IMR-90 (cell line): Measurements from ENCODE around the gene SUPV3L1. TPM values are rescaled to one million over a fixed set of nuclear protein-coding genes. Genes with fewer than 3 reads are reported as not detected.

Experiments used
- ATAC-seq: fragments of 200-7000 bp; cut with Tn5 transposase; 2 replicates; pipeline ENCODE4 v1.9.1; 2020; ENCODE audit warnings: low read depth, mild to moderate bottlenecking, moderate library complexity
- BruUV-seq: library from RNA; stranded (reverse); fragments of 400-500 nt; replicated peaks from 2 replicates; lab custom pipeline; 2021; lab: Mats Ljungman, UMichigan
- CTCF ChIA-PET: fragments of 300-600 bp; formaldehyde crosslinking; extraction: SDS; loops from one replicate; lab custom pipeline; 2021; ENCODE audit warnings: antibody characterized with exemption; lab: Yijun Ruan, JAX
- POLR2A ChIA-PET: fragments of 300-600 bp; sonication (Branson Sonifier 250); formaldehyde crosslinking; loops from one replicate; lab custom pipeline; 2022; ENCODE audit warnings: antibody characterized with exemption; ENCODE audit not compliant: unreplicated experiment; lab: Charles Lee
- DNase-seq: peaks from one replicate; pipeline ENCODE4 v3.0.0; 2013
- H2AFZ ChIP-seq: replicated peaks from 2 replicates; pipeline ENCODE3; 2013; ENCODE audit warnings: low read length, mild to moderate bottlenecking; ENCODE audit not compliant: poor library complexity
- H2AK5ac ChIP-seq: 2 replicates; pipeline ENCODE4 v1.6.1; 2013; ENCODE audit warnings: low read depth, low read length, inconsistent platforms
- H2AK9ac ChIP-seq: replicated peaks from 2 replicates; pipeline ENCODE3; 2013; ENCODE audit warnings: mild to moderate bottlenecking, low read depth, low read length, moderate library complexity; ENCODE audit not compliant: poor library complexity
- H2BK120ac ChIP-seq: 2 replicates; pipeline ENCODE4 v1.6.1; 2013; ENCODE audit warnings: low read depth, low read length, inconsistent platforms
- H2BK15ac ChIP-seq: 3 replicates; pipeline ENCODE4 v1.6.1; 2013; ENCODE audit warnings: low read depth, low read length, inconsistent platforms
- H2BK20ac ChIP-seq: 2 replicates; pipeline ENCODE4 v1.6.1; 2013; ENCODE audit warnings: low read depth, mild to moderate bottlenecking, inconsistent platforms, low read length, moderate library complexity
- H2BK5ac ChIP-seq: 2 replicates; pipeline ENCODE4 v1.6.1; 2013; ENCODE audit warnings: mild to moderate bottlenecking, low read depth, low read length, inconsistent platforms; ENCODE audit not compliant: poor library complexity, severe bottlenecking
- H3K14ac ChIP-seq: replicated peaks from 2 replicates; pipeline ENCODE4 v1.6.1; 2013; ENCODE audit warnings: low read depth, low read length, inconsistent platforms
- H3K18ac ChIP-seq: 2 replicates; pipeline ENCODE4 v1.6.1; 2013; ENCODE audit warnings: low read depth, low read length, control low read depth
- H3K23ac ChIP-seq: 2 replicates; pipeline ENCODE4 v1.6.1; 2013; ENCODE audit warnings: low read depth, low read length, inconsistent platforms
- H3K27ac ChIP-seq: 2 replicates; pipeline ENCODE4 v1.5.1; 2013; ENCODE audit warnings: mild to moderate bottlenecking, control low read depth, low read length; ENCODE audit not compliant: insufficient read depth
- H3K27me3 ChIP-seq: 2 replicates; pipeline ENCODE4 v1.6.1; 2013; ENCODE audit warnings: low read length; ENCODE audit not compliant: control insufficient read depth, insufficient read depth
- H3K36me3 ChIP-seq: 2 replicates; pipeline ENCODE4 v1.6.1; 2013; ENCODE audit warnings: low read length, mixed read lengths; ENCODE audit not compliant: control insufficient read depth, insufficient read depth
- H3K4ac ChIP-seq: 2 replicates; pipeline ENCODE4 v1.6.1; 2013; ENCODE audit warnings: low read depth, low read length, inconsistent platforms
- H3K4me1 ChIP-seq: 2 replicates; pipeline ENCODE4 v1.6.1; 2013; ENCODE audit warnings: low read length, mixed read lengths; ENCODE audit not compliant: control insufficient read depth, insufficient read depth
- H3K4me2 ChIP-seq: 2 replicates; pipeline ENCODE4 v1.6.1; 2013; ENCODE audit warnings: low read depth, mild to moderate bottlenecking, control low read depth, low read length, moderate library complexity
- H3K4me3 ChIP-seq: 2 replicates; pipeline ENCODE4 v1.5.1; 2013; ENCODE audit warnings: low read depth, mild to moderate bottlenecking, control low read depth, low read length, moderate library complexity; ENCODE audit not compliant: insufficient read depth
- H3K56ac ChIP-seq: 2 replicates; pipeline ENCODE4 v1.6.1; 2013; ENCODE audit warnings: low read length, inconsistent platforms; ENCODE audit not compliant: insufficient read depth; ENCODE audit errors: extremely low read depth
- H3K79me1 ChIP-seq, 2 experiments: 2 replicates each; pipeline ENCODE4 v1.6.1; 2013; ENCODE audit warnings: low read length in 2 of 2, inconsistent platforms in 1 of 2, low read depth in 1 of 2
- H3K9ac ChIP-seq: 2 replicates; pipeline ENCODE4 v1.6.1; 2013; ENCODE audit warnings: low read depth, low read length, control low read depth
- H3K9me1 ChIP-seq: 2 replicates; pipeline ENCODE4 v1.6.1; 2013; ENCODE audit warnings: low read length, inconsistent platforms; ENCODE audit not compliant: insufficient read depth
- H3K9me3 ChIP-seq: 2 replicates; pipeline ENCODE4 v1.6.1; 2013; ENCODE audit warnings: low read length; ENCODE audit not compliant: control insufficient read depth, insufficient read depth
- H4K20me1 ChIP-seq: 2 replicates; pipeline ENCODE4 v1.6.1; 2013; ENCODE audit warnings: low read length, inconsistent platforms; ENCODE audit not compliant: insufficient read depth
- H4K5ac ChIP-seq: 2 replicates; pipeline ENCODE4 v1.6.1; 2013; ENCODE audit warnings: mild to moderate bottlenecking, low read depth, low read length, control low read depth
- H4K8ac ChIP-seq, 2 experiments: 2 replicates each; pipeline ENCODE4 v1.6.1; 2013; ENCODE audit warnings: low read depth in 2 of 2, low read length in 2 of 2, control low read depth in 1 of 2, inconsistent platforms in 1 of 2
- H4K91ac ChIP-seq: 2 replicates; pipeline ENCODE4 v1.6.1; 2013; ENCODE audit warnings: low read depth, low read length, inconsistent platforms; ENCODE audit not compliant: insufficient read depth
- ELK1 ChIP-seq: fragments of 150-350 bp; IDR thresholded peaks from 2 replicates; pipeline ENCODE4 v1.6.1; 2016; ENCODE audit warnings: low read depth, mild to moderate bottlenecking, low read length, moderate library complexity, borderline replicate concordance
- MAZ ChIP-seq: IDR thresholded peaks from 2 replicates; pipeline ENCODE4 v1.6.1; 2012; ENCODE audit warnings: low read depth, mild to moderate bottlenecking, low read length, improper control_type of control experiment, moderate library complexity, borderline replicate concordance
- MXI1 ChIP-seq: IDR thresholded peaks from 2 replicates; pipeline ENCODE4 v1.6.1; 2012; ENCODE audit warnings: low read depth, mild to moderate bottlenecking, low read length, moderate library complexity, borderline replicate concordance
- POLR2A ChIP-seq: IDR thresholded peaks from 2 replicates; pipeline ENCODE4 v1.6.1; 2012; ENCODE audit warnings: mild to moderate bottlenecking, low read depth, low read length
- USF2 ChIP-seq: fragments of 150-350 bp; IDR thresholded peaks from 2 replicates; pipeline ENCODE4 v1.6.1; 2017; ENCODE audit warnings: mild to moderate bottlenecking, antibody characterized with exemption, low read length, low read depth
- WGBS, 2 experiments: methylation state at CpG; one replicate each; pipeline versions ENCODE4 v1.1.5 to v1.1.7; 2013; ENCODE audit warnings: missing lambda C conversion rate in 2 of 2; ENCODE audit not compliant: insufficient read length in 1 of 2; ENCODE audit errors: extremely low coverage in 2 of 2; 5-methylcytosine and 5-hydroxymethylcytosine counted together
- dilution Hi-C: fragments of 300-500 bp; cut with HindIII; formaldehyde crosslinking; loops from one replicate; pipeline ENCODE4 v1.14.3; 2018; ENCODE audit warnings: low sequenced_read_pairs; ENCODE audit not compliant: unreplicated experiment
- in situ Hi-C: fragments of 300-500 bp; cut with MboI; formaldehyde crosslinking; loops from 3 replicates; pipeline ENCODE4 v1.14.3; 2019; ENCODE audit warnings: low sequenced_read_pairs, inconsistent platforms, mixed read lengths
- intact Hi-C: fragments of 100-400 bp; cut with micrococcal nuclease; formaldehyde crosslinking; loops from 2 replicates; pipeline ENCODE4 v1.10.0; 2022
- polyA plus RNA-seq, 3 experiments: library from polyadenylated mRNA; depleted of rRNA; stranded (reverse); fragments of >200 nt; gene quantifications; 2 replicates each; pipeline ENCODE4 v1.2.3, GENCODE V29; 2012; ENCODE audit warnings: low replicate concordance in 1 of 3
- total RNA-seq: library from RNA; depleted of rRNA; stranded (reverse); fragments of >200 nt; gene quantifications from 2 replicates; pipeline ENCODE4 v1.2.3, GENCODE V29; 2012

The SUPV3L1 gene
- total and polyA plus RNA-seq, 2 of the 4 experiments (the other 2 are of a cell fraction): 24.4 to 26.5 TPM

GRCh38 chr10:69243817-69244216, 63.8 kb downstream of the SUPV3L1 start (continued):
- TF ChIP-seq USF2: no peak
- TF ChIP-seq ELK1: no peak

- Histone ChIP-seq H4K8ac (no peak overlapping the region), H3K4me2 (no peak overlapping the region), H3K4me1 (no peaks in the 10 kb centered on the region), H3K4ac (no peak overlapping the region), H4K20me1 (no peaks in the 10 kb centered on the region), H3K36me3 (no peaks in the 10 kb centered on the region), H4K5ac (no peak overlapping the region), H2AK5ac (no peak overlapping the region), H2BK15ac (no peak overlapping the region), H3K18ac (no peak overlapping the region), H2BK5ac (no peak overlapping the region), H2BK120ac (no peak overlapping the region), H3K4me3 (no peak overlapping the region), H3K14ac (no peak overlapping the region), H3K9me3 (no peaks in the 10 kb centered on the region), H2AFZ (no peak overlapping the region), H3K9me1 (no peaks in the 10 kb centered on the region), H2AK9ac (no peak overlapping the region), H3K27ac (no peak overlapping the region), H4K91ac (no peak overlapping the region), H3K56ac (no peak overlapping the region), H2BK20ac (no peak overlapping the region), H3K79me1 (no peaks in the 10 kb centered on the region), H3K27me3 (peaks cover 27% of the 10 kb centered on the region), H3K23ac (no peak overlapping the region), H3K9ac (no peak overlapping the region)
- TF ChIP-seq POLR2A (no peak), MXI1 (no peak), ELK1 (no peak), MAZ (no peak)
- WGBS, 2 experiments: no CpG with 5 or more reads among the region's 5 CpGs
- CTCF ChIA-PET: interaction anchor here (1.0 kb wide), 1 partner anchor 137 kb away, joined by 3 read pairs; no protein-coding TSS in a partner anchor
- POLR2A ChIA-PET: no interaction called here
- DNase-seq (no peak), ATAC-seq (no peak)
- in situ Hi-C loops (no loop called here), intact Hi-C loops (no loop called here), dilution Hi-C loops (no loop called here)
- BruUV-seq: no TSS peak
Measured at GRCh38 chr10:69246036-69246435, 66.0 kb downstream of the SUPV3L1 start.
